Retinal pigment epithelial cell (primary cell): ENCODE results near the gene PCSK5.
"Not testable (repeated sequence)": the region's sequence is repeated elsewhere in the genome, so short reads cannot be mapped to it uniquely, and the experiment has no call there.

Experiments used
- DNase-seq: peaks from one replicate; pipeline ENCODE4 v3.0.0-alpha.2; 2010; ENCODE audit warnings: low read depth
- H3K4me3 ChIP-seq: 2 replicates; pipeline ENCODE4 v1.5.1; 2011; ENCODE audit warnings: mild to moderate bottlenecking, low read length, control low read depth, moderate library complexity
- TF ChIP-seq, protein P1 (sequence below): conservative IDR thresholded peaks from 2 replicates; pipeline ENCODE4 v1.5.1; 2011; ENCODE audit warnings: low read depth, low read length, control low read depth, inconsistent platforms

PCSK5 gene

DNA sequence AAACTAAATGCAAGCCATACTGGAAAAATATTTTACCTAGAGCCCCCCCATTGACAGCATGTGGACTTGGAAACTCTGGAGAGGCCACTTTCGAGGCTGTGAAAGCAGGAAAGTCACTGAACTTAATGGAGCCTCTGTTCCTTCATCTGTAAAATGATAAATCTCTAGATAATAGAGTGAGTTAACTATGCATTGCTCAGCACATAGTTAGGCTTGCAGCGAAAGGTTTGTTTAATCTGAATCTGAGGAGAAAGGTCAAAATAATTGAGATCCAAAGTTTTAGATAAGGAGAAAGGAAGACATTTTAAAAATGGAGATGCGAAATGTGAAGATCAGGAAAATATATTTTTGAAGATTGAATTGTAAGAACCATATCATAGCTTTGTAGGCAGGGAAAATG is 4.6 kb downstream of the PCSK5 start:
- no peak for DNase-seq
- no peak overlapping the region for H3K4me3 ChIP-seq
- TF ChIP-seq, protein P1, sequence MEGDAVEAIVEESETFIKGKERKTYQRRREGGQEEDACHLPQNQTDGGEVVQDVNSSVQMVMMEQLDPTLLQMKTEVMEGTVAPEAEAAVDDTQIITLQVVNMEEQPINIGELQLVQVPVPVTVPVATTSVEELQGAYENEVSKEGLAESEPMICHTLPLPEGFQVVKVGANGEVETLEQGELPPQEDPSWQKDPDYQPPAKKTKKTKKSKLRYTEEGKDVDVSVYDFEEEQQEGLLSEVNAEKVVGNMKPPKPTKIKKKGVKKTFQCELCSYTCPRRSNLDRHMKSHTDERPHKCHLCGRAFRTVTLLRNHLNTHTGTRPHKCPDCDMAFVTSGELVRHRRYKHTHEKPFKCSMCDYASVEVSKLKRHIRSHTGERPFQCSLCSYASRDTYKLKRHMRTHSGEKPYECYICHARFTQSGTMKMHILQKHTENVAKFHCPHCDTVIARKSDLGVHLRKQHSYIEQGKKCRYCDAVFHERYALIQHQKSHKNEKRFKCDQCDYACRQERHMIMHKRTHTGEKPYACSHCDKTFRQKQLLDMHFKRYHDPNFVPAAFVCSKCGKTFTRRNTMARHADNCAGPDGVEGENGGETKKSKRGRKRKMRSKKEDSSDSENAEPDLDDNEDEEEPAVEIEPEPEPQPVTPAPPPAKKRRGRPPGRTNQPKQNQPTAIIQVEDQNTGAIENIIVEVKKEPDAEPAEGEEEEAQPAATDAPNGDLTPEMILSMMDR, result no peak

DNA sequence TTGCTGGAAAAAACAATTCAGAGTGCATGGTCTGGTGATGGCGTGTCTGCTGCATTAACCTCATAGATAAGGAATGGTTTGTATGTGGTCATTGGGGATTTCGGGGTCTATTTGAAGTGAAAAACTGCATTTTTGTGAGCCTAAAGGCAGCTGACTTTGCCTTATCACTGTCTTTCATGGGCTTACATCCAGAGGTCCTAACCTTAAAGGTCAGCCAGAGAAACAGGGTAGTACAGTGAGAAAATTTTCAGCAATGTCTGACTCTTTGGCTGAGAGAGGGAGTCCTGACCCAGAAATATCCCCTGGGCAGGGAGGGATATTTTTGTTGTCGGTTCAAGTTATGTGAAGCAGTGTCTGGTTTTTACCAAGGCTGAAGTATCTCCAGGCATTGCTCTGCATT is 5.7 kb downstream of the PCSK5 start:
- H3K4me3 ChIP-seq, result no peak overlapping the region
- TF ChIP-seq, protein P1, result no peak
- DNase-seq, result no peak

DNA sequence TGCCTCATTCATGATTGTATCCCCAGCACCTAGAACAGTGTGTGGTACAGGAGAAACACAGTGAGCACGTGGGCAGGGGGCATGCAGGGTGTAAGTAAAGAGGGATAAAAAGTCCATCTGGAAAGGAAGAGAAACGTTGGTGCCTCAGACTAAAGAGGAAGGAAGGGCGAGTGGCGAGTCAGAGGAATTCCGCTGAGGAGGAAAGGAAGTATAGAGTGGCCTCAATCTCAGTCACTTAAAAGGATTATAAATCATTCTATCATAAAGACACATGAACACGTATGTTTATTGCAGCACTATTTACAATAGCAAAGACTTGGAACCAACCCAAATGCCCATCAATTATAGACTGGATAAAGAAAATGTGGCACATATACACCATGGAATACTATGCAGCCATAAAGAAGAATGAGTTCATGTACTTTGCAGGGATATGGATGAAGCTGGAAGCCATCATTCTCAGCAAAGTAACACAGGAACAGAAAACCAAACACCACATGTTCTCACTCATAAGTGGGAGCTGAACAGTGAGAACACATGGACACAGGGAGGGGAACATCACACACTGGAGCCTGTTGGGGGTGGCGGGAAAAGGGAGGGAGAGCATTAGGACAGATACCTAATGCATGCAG is 10.5 kb downstream of the PCSK5 start:
- not testable (repeated sequence) for H3K4me3 ChIP-seq, DNase-seq

DNA sequence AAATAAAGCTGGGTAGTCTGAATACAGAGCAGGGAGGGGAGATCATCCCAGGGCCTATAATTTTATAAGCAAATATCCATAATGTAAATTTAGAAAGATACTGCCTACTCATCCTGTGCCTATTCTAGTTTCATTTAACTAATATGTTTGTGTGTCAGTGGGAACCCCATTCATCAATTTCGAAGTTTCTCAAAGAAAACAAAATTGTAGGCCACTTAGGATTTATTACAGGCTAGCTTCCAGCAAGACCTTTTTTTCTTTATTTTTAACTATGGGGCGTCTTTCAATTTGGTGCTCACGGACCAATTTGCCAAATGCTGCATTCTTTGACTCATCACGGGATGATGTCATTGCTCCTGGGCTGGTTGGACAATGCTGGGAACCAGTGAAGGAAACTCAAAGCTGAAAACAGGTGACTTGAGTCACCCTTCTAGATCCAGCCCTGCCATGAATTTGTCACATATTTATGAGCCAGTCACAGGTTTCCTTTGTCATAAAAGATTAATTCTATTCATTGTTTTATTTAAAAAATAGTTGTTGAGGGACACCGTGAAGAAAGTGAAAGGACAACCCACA is 13.4 kb downstream of the PCSK5 start:
- TF ChIP-seq, protein P1, result no peak
- no peak for DNase-seq

DNA sequence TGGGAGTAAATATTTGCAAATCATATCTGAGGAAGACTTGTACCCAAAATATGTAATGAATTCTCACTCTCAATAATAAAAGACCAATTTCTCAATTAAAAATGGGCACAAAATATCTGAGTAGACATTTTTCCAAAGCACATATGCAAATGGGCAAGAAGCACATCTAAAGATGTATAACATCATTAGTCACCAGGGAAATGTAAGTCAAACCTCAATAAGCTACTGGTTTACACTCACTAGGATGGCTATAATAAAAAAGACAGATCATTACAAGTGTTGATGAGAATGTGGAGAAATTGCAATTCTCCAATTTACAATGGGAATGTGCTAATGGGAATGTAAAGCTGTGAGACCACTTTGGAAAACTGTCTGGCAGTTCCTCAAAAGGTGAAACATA is 13.9 kb downstream of the PCSK5 start:
- TF ChIP-seq, protein P1, result no peak

More for the DNA sequence above, 13.4 kb downstream of the PCSK5 start:
- H3K4me3 ChIP-seq, result no peak overlapping the region

DNA sequence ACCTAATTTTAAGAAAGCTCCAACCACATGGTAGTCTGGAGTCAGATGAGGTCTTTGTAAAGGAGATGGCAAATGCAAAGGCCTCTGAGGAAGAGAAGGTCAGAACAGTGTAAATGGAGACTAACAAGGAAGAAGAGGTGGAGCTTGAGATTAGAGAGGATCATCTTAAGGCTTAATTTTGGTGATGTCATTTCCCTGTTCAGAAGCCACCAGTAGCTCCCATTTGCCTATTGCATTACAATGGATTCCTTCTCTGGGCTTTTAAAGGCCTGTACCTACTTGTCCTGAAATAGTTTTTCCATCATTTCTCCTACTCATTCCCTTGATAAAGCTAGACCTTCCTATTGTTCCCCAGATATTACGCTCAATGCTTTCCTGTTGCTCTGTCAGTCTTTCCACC is 16.1 kb downstream of the PCSK5 start:
- H3K4me3 ChIP-seq, result no peak overlapping the region
- TF ChIP-seq, protein P1, result no peak
- DNase-seq, result no peak

More for the DNA sequence above, 13.9 kb downstream of the PCSK5 start:
- H3K4me3 ChIP-seq, result no peak overlapping the region
- DNase-seq, result no peak

DNA sequence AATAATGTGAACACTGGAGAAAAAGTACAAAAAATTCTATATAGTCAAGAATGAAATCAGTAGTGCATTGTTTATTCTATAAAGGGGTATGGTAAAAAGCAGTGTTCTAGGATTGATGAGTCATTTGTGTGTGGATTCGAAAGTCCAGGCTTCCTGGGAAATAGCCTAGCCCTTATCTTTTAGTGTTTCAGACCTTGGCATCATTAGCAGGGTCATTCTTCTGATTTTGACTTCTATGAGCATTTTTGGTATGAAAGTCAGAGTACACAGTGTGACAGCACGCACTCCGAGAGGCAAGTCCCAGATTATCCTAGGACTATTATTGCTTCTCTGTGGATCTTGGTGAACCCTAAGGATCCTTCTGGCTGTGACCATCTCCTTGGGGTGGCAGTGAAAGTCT is 16.9 kb downstream of the PCSK5 start:
- no peak overlapping the region for H3K4me3 ChIP-seq
- DNase-seq, result no peak
- TF ChIP-seq, protein P1, result no peak
